Calu3 (cell line): ENCODE data around the gene ZNF212. TPM values are rescaled to one million over a fixed set of nuclear protein-coding genes. Genes with fewer than 3 reads are reported as not detected.
"Not testable (repeated sequence)": the region's sequence is repeated elsewhere in the genome, so short reads cannot be mapped to it uniquely, and the experiment has no call there.

Experiments
- BruUV-seq: library from RNA; stranded (reverse); fragments of 400-500 nt; replicated peaks from 2 replicates; lab custom pipeline; 2021; lab: Mats Ljungman, UMichigan
- CTCF ChIA-PET: fragments of 300-600 bp; sonication (Branson Sonifier 250); formaldehyde crosslinking; loops from one replicate; lab custom pipeline; 2022; ENCODE audit warnings: antibody characterized with exemption; lab: Charles Lee
- DNase-seq: peaks from one replicate; pipeline ENCODE4 v3.0.0; 2022
- H3K27ac Mint-ChIP-seq: one replicate; pipeline ENCODE4 v1.8.0; 2022; ENCODE audit warnings: mixed read lengths; ENCODE audit not compliant: unreplicated experiment
- H3K27me3 Mint-ChIP-seq: one replicate; pipeline ENCODE4 v1.8.0; 2022; ENCODE audit warnings: mixed read lengths; ENCODE audit not compliant: unreplicated experiment
- H3K36me3 Mint-ChIP-seq: one replicate; pipeline ENCODE4 v1.8.0; 2022; ENCODE audit warnings: mild to moderate bottlenecking, moderate library complexity, mixed read lengths; ENCODE audit not compliant: insufficient read depth, unreplicated experiment
- H3K4me1 Mint-ChIP-seq: one replicate; pipeline ENCODE4 v1.8.0; 2022; ENCODE audit warnings: mild to moderate bottlenecking, low read depth, mixed read lengths; ENCODE audit not compliant: unreplicated experiment
- H3K4me3 Mint-ChIP-seq: one replicate; pipeline ENCODE4 v1.8.0; 2022; ENCODE audit warnings: mild to moderate bottlenecking, low read depth, moderate library complexity, mixed read lengths; ENCODE audit not compliant: unreplicated experiment
- H3K9me3 Mint-ChIP-seq: one replicate; pipeline ENCODE4 v1.8.0; 2022; ENCODE audit warnings: low read depth, mixed read lengths; ENCODE audit not compliant: unreplicated experiment
- intact Hi-C: fragments of 100-400 bp; cut with micrococcal nuclease; formaldehyde crosslinking; loops from one replicate; pipeline ENCODE4 v1.10.0; 2022; ENCODE audit not compliant: unreplicated experiment
- total RNA-seq: library from RNA; stranded (reverse); gene quantifications from 2 replicates; pipeline ENCODE4 v1.2.3, GENCODE V29; 2022
- TF ChIP-seq, protein P1 (sequence below): fragments of 200-600 bp; IDR thresholded peaks from one replicate; pipeline ENCODE4 v1.8.0; 2022; ENCODE audit warnings: antibody characterized with exemption; ENCODE audit not compliant: unreplicated experiment

Gene ZNF212
- total RNA-seq, 1 experiment from 2014 or later = 17.2 TPM

DNA sequence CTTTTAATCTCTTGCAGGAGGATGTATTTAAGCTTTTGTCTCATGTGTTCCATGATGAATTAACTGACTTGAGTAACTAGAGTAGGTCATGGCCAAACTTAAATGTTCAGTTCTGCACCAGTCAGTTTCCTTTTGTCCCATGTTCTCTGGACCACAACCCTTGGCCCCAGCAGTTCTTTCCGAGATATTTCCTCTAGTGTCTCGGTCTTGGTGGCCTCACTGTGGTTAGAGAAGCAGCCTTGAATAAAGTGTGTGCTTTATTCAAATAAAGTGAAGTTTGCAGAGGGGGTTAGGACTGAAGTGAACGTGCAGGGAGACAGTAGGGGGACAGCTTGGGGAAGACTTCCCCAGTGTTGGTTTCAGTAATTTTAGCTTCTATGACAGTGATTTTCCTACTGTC, 9.3 kb downstream of the ZNF212 start:
- Mint-ChIP-seq H3K4me1 (no peaks in the 10 kb centered on the region), H3K36me3 (peaks cover 8% of the 10 kb centered on the region), H3K27me3 (no peaks in the 10 kb centered on the region), H3K4me3 (no peak overlapping the region), H3K27ac (no peak overlapping the region), H3K9me3 (no peaks in the 10 kb centered on the region)
- no TSS peak for BruUV-seq
- intact Hi-C loops = no loop called here
- DNase-seq = no peak
- TF ChIP-seq, protein P1, sequence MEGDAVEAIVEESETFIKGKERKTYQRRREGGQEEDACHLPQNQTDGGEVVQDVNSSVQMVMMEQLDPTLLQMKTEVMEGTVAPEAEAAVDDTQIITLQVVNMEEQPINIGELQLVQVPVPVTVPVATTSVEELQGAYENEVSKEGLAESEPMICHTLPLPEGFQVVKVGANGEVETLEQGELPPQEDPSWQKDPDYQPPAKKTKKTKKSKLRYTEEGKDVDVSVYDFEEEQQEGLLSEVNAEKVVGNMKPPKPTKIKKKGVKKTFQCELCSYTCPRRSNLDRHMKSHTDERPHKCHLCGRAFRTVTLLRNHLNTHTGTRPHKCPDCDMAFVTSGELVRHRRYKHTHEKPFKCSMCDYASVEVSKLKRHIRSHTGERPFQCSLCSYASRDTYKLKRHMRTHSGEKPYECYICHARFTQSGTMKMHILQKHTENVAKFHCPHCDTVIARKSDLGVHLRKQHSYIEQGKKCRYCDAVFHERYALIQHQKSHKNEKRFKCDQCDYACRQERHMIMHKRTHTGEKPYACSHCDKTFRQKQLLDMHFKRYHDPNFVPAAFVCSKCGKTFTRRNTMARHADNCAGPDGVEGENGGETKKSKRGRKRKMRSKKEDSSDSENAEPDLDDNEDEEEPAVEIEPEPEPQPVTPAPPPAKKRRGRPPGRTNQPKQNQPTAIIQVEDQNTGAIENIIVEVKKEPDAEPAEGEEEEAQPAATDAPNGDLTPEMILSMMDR = no peak
- CTCF ChIA-PET = no interaction called here

DNA sequence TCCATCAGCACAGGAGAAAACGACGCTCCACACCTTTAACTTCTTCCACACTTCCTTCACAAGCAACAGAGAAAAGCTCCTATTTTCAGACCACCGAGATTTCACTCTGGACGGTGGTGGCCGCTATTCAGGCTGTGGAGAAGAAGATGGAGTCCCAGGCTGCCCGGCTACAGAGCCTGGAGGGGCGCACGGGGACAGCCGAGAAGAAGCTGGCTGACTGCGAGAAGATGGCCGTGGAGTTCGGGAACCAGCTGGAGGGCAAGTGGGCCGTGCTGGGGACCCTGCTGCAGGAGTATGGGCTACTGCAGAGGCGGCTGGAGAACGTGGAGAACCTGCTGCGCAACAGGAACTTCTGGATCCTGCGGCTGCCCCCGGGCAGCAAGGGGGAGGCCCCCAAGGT, 10.7 kb downstream of the ZNF212 start:
- H3K4me1 Mint-ChIP-seq, DNase-seq, intact Hi-C loops, H3K27me3 Mint-ChIP-seq, H3K36me3 Mint-ChIP-seq, H3K9me3 Mint-ChIP-seq, H3K27ac Mint-ChIP-seq, H3K4me3 Mint-ChIP-seq, CTCF ChIA-PET, BruUV-seq: not testable (repeated sequence)

DNA sequence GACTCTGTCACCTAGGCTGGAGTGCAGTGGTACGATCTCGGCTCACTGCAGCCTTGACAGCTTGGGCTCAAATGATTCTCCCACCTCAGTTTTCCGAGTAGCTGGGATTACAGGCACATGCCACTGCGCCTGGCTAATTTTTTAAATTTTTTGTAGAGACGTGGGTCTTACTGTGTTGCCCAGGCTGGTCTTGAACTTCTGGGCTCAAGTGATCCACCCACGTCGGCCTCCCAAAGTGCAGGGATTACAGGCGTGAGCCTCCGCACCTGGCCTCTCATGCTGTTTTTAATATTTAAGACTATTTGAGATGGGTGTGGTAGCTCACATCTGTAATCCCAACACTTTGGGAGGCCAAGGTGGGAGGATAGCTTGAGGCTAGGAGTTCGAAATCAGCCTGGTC, 12.1 kb downstream of the ZNF212 start:
- intact Hi-C loops, H3K4me3 Mint-ChIP-seq, H3K27ac Mint-ChIP-seq, DNase-seq, H3K4me1 Mint-ChIP-seq, BruUV-seq, H3K9me3 Mint-ChIP-seq, H3K27me3 Mint-ChIP-seq: not testable (repeated sequence)
- H3K36me3 Mint-ChIP-seq = peaks cover 15% of the 10 kb centered on the region
- CTCF ChIA-PET = interaction anchor here (0.6 kb wide), 1 partner anchor 57 kb away, joined by 6 read pairs; no protein-coding TSS in a partner anchor

DNA sequence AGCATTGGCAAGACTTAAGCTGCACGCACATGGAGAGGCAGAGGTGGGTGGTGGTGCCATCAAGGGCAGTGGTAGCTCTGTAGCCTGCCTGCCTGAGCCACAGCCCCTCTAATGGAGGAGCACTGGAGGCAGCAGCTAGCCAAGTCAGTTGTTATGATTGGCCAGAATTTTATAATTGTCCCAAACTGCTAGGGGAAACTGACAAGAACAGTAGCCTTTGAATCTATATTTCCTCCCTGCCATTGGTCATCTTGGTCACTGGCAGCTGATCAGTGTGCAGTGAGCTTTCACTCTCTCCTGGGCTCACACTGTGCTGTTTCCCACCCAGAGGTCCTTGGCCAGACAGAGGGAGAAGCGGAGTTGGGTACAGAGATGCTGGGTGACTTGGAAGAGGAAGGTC, 12.9 kb downstream of the ZNF212 start:
- Mint-ChIP-seq H3K4me1 (no peaks in the 10 kb centered on the region), H3K4me3 (no peak overlapping the region), H3K27me3 (no peaks in the 10 kb centered on the region), H3K27ac (no peak overlapping the region), H3K9me3 (no peaks in the 10 kb centered on the region), H3K36me3 (peaks cover 15% of the 10 kb centered on the region)
- CTCF ChIA-PET = no interaction called here
- DNase-seq = no peak
- TF ChIP-seq, protein P1 = no peak
- no TSS peak for BruUV-seq
- intact Hi-C loops = no loop called here

DNA sequence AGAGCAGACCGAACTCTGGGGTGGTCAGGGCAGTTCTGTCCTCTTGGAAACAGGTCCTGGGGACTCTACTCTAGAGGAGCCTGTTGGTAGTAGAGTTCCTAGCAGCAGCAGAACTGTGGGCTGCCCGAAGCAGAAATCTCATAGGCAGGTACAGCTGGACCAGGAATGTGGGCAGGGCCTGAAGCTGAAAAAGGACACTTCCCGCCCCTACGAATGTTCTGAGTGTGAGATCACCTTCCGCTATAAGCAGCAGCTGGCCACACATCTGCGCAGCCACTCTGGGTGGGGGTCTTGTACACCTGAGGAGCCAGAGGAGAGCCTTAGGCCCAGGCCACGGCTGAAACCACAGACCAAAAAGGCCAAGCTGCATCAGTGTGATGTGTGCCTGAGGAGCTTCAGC, 14.2 kb downstream of the ZNF212 start:
- H3K36me3 Mint-ChIP-seq = peaks cover 20% of the 10 kb centered on the region
- no peaks in the 10 kb centered on the region for H3K4me1 Mint-ChIP-seq
- intact Hi-C loops = no loop called here
- no peaks in the 10 kb centered on the region for H3K9me3 Mint-ChIP-seq
- DNase-seq = no peak
- H3K4me3 Mint-ChIP-seq = no peak overlapping the region
- no peaks in the 10 kb centered on the region for H3K27me3 Mint-ChIP-seq
- TF ChIP-seq, protein P1 = no peak
- CTCF ChIA-PET = no interaction called here
- BruUV-seq = no TSS peak
- no peak overlapping the region for H3K27ac Mint-ChIP-seq
